GM23248 (cell line): ENCODE measurements around the gene IFNGR1.

Experiments
- EZH2 ChIP-seq: fragments of 200-600 bp; sonication (generic); IDR thresholded peaks from 2 replicates; pipeline ENCODE4 v1.6.1; 2018; ENCODE audit warnings: antibody characterized with exemption, mild to moderate bottlenecking; ENCODE audit not compliant: insufficient read depth, poor library complexity, severe bottlenecking
- EZH2phosphoT487 ChIP-seq: fragments of 200-600 bp; sonication (generic); IDR thresholded peaks from 2 replicates; pipeline ENCODE4 v1.6.1; 2018; ENCODE audit warnings: antibody characterized with exemption, moderate library complexity, mild to moderate bottlenecking, low read depth; ENCODE audit not compliant: insufficient read depth

DNA sequence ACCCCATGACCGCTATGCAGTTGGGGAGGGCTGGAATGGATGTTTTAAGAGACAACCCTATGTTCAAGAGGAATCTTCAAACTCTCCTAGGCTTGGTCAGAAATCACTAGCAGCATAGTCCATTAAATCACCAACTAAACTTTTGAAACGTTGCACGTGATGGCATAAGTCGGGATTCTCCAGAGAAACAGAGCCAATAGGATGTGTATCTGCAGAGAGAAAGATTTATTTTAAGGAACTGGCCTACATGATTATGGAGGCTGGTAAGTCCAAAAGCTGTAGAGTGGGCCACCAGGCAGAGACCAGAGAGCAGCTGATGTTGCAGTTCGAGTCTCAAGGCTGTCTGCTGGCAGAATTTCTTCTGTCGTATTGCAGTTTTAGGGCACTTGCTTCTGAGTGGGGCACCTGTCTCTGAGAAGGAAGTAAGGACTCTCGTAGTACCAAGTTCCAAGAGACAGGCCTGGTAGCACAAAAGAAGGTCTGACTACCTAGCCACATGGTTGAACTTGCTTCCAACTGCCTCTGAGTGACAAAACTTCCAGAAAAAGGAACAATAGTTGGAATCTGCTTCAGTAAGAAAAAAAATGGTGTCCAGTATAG is 11.9 kb upstream of the IFNGR1 start:
- no peak for TF ChIP-seq EZH2
- TF ChIP-seq EZH2phosphoT487, result no peak
